WTC11 (cell line): ENCODE results near the gene EYS. TPM values are rescaled to one million over a fixed set of nuclear protein-coding genes. Genes with fewer than 3 reads are reported as not detected.

Experiments
- ATAC-seq: fragments of 200-7000 bp; cut with Tn5 transposase; 2 replicates; pipeline ENCODE4 v1.10.0; 2021; ENCODE audit warnings: mild to moderate bottlenecking, moderate library complexity
- CTCF ChIA-PET: fragments of 300-600 bp; sonication (Branson Sonifier 250); formaldehyde crosslinking; loops from one replicate; lab custom pipeline; 2021; ENCODE audit warnings: antibody characterized with exemption; lab: Charles Lee
- POLR2A ChIA-PET: fragments of 350-600 bp; sonication (Branson Sonifier 250); formaldehyde crosslinking; loops from one replicate; lab custom pipeline; 2021; ENCODE audit warnings: antibody characterized with exemption; lab: Charles Lee
- DNase-seq: peaks from one replicate; pipeline ENCODE4 v3.0.0; 2021; ENCODE audit warnings: low spot score
- H3K27ac Mint-ChIP-seq: 2 replicates; pipeline ENCODE4 v1.8.0; 2021; ENCODE audit warnings: mixed read lengths
- H3K27me3 Mint-ChIP-seq: 2 replicates; pipeline ENCODE4 v1.8.0; 2021; ENCODE audit warnings: low read depth, mild to moderate bottlenecking, moderate library complexity, mixed read lengths
- H3K36me3 Mint-ChIP-seq: 2 replicates; pipeline ENCODE4 v1.8.0; 2021; ENCODE audit warnings: mixed read lengths
- H3K4me1 Mint-ChIP-seq: 2 replicates; pipeline ENCODE4 v1.8.0; 2022; ENCODE audit warnings: mixed read lengths
- H3K4me3 Mint-ChIP-seq: 2 replicates; pipeline ENCODE4 v1.8.0; 2021; ENCODE audit warnings: mild to moderate bottlenecking, moderate library complexity, mixed read lengths
- H3K9me3 Mint-ChIP-seq: 2 replicates; pipeline ENCODE4 v1.8.0; 2021; ENCODE audit warnings: mixed read lengths
- ATF2 ChIP-seq: sonication (generic); formaldehyde crosslinking; IDR thresholded peaks from 2 replicates; pipeline ENCODE4 v1.8.1; 2022; ENCODE audit warnings: low read depth, missing genetic modification reagents, borderline replicate concordance
- ATF3 ChIP-seq: sonication (generic); formaldehyde crosslinking; conservative IDR thresholded peaks from 2 replicates; pipeline ENCODE4 v1.8.1; 2022; ENCODE audit warnings: mild to moderate bottlenecking, missing genetic modification reagents
- E2F4 ChIP-seq: sonication (generic); formaldehyde crosslinking; IDR thresholded peaks from 2 replicates; pipeline ENCODE4 v1.8.1; 2022; ENCODE audit warnings: low read depth, mild to moderate bottlenecking, moderate library complexity, missing genetic modification reagents, borderline replicate concordance
- ELF4 ChIP-seq: sonication (generic); formaldehyde crosslinking; IDR thresholded peaks from 2 replicates; pipeline ENCODE4 v1.8.1; 2022; ENCODE audit warnings: low read depth, mild to moderate bottlenecking, moderate library complexity, missing genetic modification reagents
- FOXP4 ChIP-seq: sonication (generic); formaldehyde crosslinking; IDR thresholded peaks from 2 replicates; pipeline ENCODE4 v1.8.0; 2022; ENCODE audit warnings: mild to moderate bottlenecking, missing genetic modification reagents
- GABPB1 ChIP-seq: sonication (generic); formaldehyde crosslinking; IDR thresholded peaks from 2 replicates; pipeline ENCODE4 v1.8.1; 2023; ENCODE audit warnings: mild to moderate bottlenecking, missing genetic modification reagents
- GRHL2 ChIP-seq: fragments of 250-450 bp; sonication (Bioruptor Pico); IDR thresholded peaks from 2 replicates; pipeline ENCODE4 v1.8.0; 2022; ENCODE audit warnings: mild to moderate bottlenecking, moderate library complexity; ENCODE audit not compliant: insufficient replicate concordance, severe bottlenecking
- JAZF1 ChIP-seq: fragments of 250-450 bp; sonication (Bioruptor Pico); IDR thresholded peaks from 2 replicates; pipeline ENCODE4 v1.9.0; 2021; ENCODE audit warnings: moderate library complexity, mild to moderate bottlenecking, inconsistent platforms
- MXD4 ChIP-seq: fragments of 250-450 bp; sonication (Bioruptor Pico); IDR thresholded peaks from 2 replicates; pipeline ENCODE4 v1.8.0; 2021; ENCODE audit warnings: mild to moderate bottlenecking, moderate library complexity, borderline replicate concordance
- RORB ChIP-seq: fragments of 250-450 bp; sonication (Bioruptor Pico); IDR thresholded peaks from 2 replicates; pipeline ENCODE4 v1.9.0; 2021; ENCODE audit warnings: mild to moderate bottlenecking
- SP1 ChIP-seq: sonication (generic); formaldehyde crosslinking; conservative IDR thresholded peaks from 2 replicates; pipeline ENCODE4 v1.8.1; 2022; ENCODE audit warnings: missing genetic modification reagents
- TEAD1 ChIP-seq: sonication (generic); formaldehyde crosslinking; IDR thresholded peaks from 2 replicates; pipeline ENCODE4 v1.8.0; 2022; ENCODE audit warnings: mild to moderate bottlenecking, missing genetic modification reagents
- USF1 ChIP-seq: sonication (generic); formaldehyde crosslinking; IDR thresholded peaks from 2 replicates; pipeline ENCODE4 v1.8.0; 2022; ENCODE audit warnings: mild to moderate bottlenecking, missing genetic modification reagents
- ZNF232 ChIP-seq: sonication (generic); formaldehyde crosslinking; IDR thresholded peaks from 2 replicates; pipeline ENCODE4 v1.8.0; 2022; ENCODE audit warnings: mild to moderate bottlenecking, missing genetic modification reagents
- ZNF396 ChIP-seq: fragments of 250-450 bp; sonication (Bioruptor Pico); IDR thresholded peaks from 2 replicates; pipeline ENCODE4 v1.8.0; 2021; ENCODE audit warnings: mild to moderate bottlenecking, moderate library complexity, borderline replicate concordance
- ZNF425 ChIP-seq: fragments of 250-450 bp; sonication (Bioruptor Pico); conservative IDR thresholded peaks from 2 replicates; pipeline ENCODE4 v1.9.0; 2021; ENCODE audit warnings: mild to moderate bottlenecking
- ZNF512 ChIP-seq: sonication (generic); formaldehyde crosslinking; IDR thresholded peaks from 2 replicates; pipeline ENCODE4 v1.8.1; 2022; ENCODE audit warnings: missing genetic modification reagents, borderline replicate concordance
- total RNA-seq: library from RNA; stranded (reverse); gene quantifications from 3 replicates; pipeline ENCODE4 v1.2.3, GENCODE V29; 2021
- TF ChIP-seq, protein P1 (sequence below): fragments of 250-450 bp; sonication (Bioruptor Pico); IDR thresholded peaks from 2 replicates; pipeline ENCODE4 v1.9.0; 2021; ENCODE audit warnings: mild to moderate bottlenecking, borderline replicate concordance

Gene EYS
- total RNA-seq, 1 experiment from 2014 or later, result not detected

GRCh38 chr6:64252256-64252655 is 1454.8 kb downstream of the EYS start:
- no peak overlapping the region for H3K27ac Mint-ChIP-seq
- peaks cover 3% of the 10 kb centered on the region; the same call in 1 of the 2 replicates for H3K27me3 Mint-ChIP-seq
- no peak for ATAC-seq
- no peak overlapping the region for H3K4me3 Mint-ChIP-seq
- ChIA-PET CTCF (no interaction called here), POLR2A (no interaction called here)
- DNase-seq, result no peak
- no peaks in the 10 kb centered on the region for H3K4me1 Mint-ChIP-seq
- H3K36me3 Mint-ChIP-seq, result peaks cover 12% of the 10 kb centered on the region
- TF ChIP-seq USF1 (CRISPR knock-in tag) (no peak), TEAD1 (CRISPR knock-in tag) (no peak), FOXP4 (CRISPR knock-in tag) (no peak), ATF3 (CRISPR knock-in tag) (no peak), ELF4 (CRISPR knock-in tag) (no peak), JAZF1 (CRISPR knock-in tag) (no peak), GABPB1 (CRISPR knock-in tag) (no peak), SP1 (no peak), GRHL2 (CRISPR knock-in tag) (no peak)
- TF ChIP-seq, protein P1, sequence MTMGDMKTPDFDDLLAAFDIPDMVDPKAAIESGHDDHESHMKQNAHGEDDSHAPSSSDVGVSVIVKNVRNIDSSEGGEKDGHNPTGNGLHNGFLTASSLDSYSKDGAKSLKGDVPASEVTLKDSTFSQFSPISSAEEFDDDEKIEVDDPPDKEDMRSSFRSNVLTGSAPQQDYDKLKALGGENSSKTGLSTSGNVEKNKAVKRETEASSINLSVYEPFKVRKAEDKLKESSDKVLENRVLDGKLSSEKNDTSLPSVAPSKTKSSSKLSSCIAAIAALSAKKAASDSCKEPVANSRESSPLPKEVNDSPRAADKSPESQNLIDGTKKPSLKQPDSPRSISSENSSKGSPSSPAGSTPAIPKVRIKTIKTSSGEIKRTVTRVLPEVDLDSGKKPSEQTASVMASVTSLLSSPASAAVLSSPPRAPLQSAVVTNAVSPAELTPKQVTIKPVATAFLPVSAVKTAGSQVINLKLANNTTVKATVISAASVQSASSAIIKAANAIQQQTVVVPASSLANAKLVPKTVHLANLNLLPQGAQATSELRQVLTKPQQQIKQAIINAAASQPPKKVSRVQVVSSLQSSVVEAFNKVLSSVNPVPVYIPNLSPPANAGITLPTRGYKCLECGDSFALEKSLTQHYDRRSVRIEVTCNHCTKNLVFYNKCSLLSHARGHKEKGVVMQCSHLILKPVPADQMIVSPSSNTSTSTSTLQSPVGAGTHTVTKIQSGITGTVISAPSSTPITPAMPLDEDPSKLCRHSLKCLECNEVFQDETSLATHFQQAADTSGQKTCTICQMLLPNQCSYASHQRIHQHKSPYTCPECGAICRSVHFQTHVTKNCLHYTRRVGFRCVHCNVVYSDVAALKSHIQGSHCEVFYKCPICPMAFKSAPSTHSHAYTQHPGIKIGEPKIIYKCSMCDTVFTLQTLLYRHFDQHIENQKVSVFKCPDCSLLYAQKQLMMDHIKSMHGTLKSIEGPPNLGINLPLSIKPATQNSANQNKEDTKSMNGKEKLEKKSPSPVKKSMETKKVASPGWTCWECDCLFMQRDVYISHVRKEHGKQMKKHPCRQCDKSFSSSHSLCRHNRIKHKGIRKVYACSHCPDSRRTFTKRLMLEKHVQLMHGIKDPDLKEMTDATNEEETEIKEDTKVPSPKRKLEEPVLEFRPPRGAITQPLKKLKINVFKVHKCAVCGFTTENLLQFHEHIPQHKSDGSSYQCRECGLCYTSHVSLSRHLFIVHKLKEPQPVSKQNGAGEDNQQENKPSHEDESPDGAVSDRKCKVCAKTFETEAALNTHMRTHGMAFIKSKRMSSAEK, result no peak
- H3K9me3 Mint-ChIP-seq, result peaks cover 44% of the 10 kb centered on the region

- POLR2A ChIA-PET, result no interaction called here
- CTCF ChIA-PET, result interaction anchor here (0.7 kb wide), 1 partner anchor 81 kb away, joined by 3 read pairs; no protein-coding TSS in a partner anchor
- DNase-seq (no peak), ATAC-seq (no peak)
- H3K9me3 Mint-ChIP-seq, result peaks cover 50% of the 10 kb centered on the region
- H3K4me1 Mint-ChIP-seq, result no peaks in the 10 kb centered on the region
- no peak overlapping the region for H3K27ac Mint-ChIP-seq
- no peak overlapping the region for H3K4me3 Mint-ChIP-seq
- peaks cover 20% of the 10 kb centered on the region for H3K36me3 Mint-ChIP-seq
- H3K27me3 Mint-ChIP-seq, result peaks cover 3% of the 10 kb centered on the region; the same call in 1 of the 2 replicates
- TF ChIP-seq ATF2 (CRISPR knock-in tag) (no peak), ZNF396 (CRISPR knock-in tag) (no peak), E2F4 (CRISPR knock-in tag) (no peak), RORB (CRISPR knock-in tag) (no peak), MXD4 (no peak), ZNF425 (CRISPR knock-in tag) (no peak), ZNF232 (CRISPR knock-in tag) (no peak), ZNF512 (CRISPR knock-in tag) (no peak), ELF4 (CRISPR knock-in tag) (no peak)
Measured at GRCh38 chr6:64250126-64250525, 1456.9 kb downstream of the EYS start.
